GM18520 (cell line): ENCODE measurements around the gene CCNY.
"Not testable (repeated sequence)": the region's sequence is repeated elsewhere in the genome, so short reads cannot be mapped to it uniquely, and the experiment has no call there.

ENCODE experiments used
- ATAC-seq: cut with Tn5 transposase; IDR thresholded peaks from one replicate; pipeline ENCODE4 v1.9.1; 2021; ENCODE audit not compliant: unreplicated experiment

CCNY gene

DNA sequence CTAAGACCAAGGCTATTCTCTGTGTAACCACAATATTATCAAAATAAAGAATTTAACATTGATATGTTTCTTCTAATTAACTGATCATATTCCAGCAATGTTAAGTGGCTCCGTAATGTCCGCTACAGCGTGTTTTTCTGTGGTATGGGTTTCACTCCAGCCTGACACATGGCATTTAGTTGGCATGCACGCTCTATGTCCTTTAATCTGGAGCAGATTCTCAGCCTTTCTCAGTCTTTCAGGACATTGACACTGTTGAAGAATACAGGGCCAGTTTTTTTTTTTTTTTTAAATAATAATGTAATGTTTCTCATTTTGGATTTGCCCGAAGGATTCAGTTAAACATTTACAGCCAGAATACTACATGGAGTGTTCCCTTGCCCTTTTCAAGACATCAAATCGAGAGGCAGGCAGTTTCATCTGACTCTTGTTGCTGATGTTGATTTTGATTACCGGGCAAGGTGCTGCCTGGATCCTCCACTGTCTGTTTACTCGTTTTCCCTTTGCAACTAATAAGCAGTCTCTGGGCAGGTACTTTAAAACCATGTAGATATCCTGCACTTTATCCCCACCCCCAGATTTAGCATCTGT lies 171.3 kb downstream of the CCNY start:
- ATAC-seq = no peak

DNA sequence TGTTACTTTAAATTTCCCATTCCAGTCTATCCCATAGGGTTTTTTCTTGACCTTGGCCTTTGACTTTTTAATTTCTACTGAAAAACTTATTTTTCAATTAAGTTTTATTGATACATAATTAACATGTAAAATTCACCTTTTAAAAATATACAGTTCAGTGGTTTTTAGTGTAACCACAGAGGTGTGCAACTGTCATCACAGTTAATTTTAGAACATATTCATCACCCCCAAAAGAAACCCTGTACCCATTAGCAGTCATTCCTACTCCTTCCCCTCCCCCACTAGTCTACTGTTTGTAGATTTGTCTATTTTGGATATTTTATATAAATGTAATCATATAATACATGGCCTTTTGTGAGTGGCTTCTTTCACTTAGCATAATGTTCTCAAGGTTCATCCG lies 172.3 kb downstream of the CCNY start:
- no peak for ATAC-seq

DNA sequence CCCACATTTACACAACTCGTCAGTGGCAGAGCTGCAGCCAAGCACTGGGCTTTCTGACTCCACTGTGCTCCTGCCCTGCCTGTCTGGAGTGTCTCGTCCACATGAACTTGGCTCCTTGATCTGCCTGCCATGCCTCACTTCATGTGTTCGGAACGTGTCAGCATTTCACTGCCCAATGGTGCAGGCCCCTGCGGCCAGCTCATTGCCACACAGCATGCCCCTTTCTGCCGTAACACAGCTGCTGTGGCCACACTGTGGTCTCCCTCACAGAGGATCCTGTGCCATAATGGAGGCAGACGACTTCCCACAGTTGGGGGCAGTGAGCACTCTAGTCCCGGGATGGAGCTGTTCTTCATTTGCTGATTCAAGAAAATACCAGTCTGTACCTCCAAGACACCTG lies 174.6 kb downstream of the CCNY start:
- no peak for ATAC-seq

DNA sequence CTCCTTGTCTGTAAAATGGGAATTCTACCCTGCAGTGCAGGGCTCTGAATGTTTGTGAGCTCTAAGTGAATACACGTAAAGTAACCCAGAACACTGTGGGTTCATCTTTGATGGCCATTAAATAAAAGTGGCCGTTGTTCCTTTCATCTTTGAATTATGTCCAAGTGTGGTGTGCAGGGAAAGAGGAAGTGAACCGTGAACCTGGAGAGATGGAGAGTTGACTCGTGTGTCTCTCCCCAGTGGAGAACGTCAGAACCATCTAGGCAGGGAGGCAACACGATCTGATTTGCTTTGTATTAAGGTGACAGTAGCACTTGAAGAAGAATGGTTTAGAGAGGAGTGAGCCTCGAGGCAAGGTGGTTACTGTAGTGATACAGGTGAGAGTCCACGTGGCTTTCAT lies 175.3 kb downstream of the CCNY start:
- no peak for ATAC-seq

DNA sequence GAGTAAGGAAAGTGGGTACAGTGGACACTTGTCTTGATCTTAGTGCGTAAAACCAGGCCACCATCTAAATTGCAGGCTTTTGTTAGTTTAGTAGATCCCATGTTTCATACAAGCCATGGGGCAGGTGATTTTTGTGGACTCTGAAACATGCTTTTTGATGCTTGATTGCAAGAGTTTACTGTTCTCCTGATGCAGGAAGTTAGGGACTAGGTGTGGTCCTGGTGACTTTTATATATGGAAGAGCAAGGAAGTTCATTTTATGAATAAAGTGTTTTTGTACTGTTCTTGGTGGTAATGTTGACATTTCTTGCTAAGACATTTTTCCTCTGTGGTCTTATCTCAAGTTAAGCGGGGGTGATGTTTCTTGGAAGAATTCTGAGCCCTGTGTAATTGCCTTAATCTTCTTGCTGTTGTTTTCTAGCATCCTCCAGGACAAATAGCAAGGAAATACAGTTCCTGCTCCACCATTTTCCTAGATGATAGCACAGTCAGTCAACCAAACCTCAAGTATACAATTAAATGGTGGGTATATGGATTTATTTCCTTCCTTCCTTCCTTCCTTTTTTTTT lies 179.9 kb downstream of the CCNY start:
- ATAC-seq = no peak

DNA sequence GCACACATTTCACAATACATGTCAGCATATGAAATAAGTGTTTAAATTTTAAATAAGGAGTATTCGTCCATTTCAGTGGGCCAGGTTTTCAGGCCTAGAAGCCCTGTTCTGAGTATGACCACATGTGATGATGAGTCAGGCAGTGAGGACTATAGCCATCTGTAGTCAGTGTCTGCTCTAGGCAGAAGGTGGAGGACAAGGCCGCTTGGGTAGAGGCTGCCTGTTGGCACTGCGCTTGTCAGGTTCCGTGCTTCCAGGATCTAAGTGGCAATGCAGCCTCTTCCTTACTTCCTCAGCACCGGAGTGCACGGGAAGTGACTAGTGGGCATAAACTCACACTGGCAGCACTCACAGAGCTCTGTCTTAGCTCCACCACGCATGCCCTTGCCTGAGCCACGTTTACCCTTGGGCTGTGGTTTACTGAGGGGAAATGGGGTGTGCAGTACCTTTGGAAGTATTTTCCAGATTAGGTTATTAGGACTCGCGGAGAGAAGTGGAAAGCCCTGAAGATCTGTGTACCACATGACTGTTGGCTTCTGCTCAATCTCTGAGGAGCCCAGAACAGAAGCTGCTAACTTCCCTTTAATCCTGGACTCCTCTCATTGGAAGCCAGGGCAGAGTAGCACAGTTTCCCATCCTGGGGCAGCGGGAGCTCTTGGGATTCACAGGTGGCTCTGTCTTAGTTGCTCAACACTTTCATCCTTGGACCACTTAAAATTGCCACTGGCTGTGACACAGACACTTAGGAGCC lies 181.3 kb downstream of the CCNY start:
- no peak for ATAC-seq

DNA sequence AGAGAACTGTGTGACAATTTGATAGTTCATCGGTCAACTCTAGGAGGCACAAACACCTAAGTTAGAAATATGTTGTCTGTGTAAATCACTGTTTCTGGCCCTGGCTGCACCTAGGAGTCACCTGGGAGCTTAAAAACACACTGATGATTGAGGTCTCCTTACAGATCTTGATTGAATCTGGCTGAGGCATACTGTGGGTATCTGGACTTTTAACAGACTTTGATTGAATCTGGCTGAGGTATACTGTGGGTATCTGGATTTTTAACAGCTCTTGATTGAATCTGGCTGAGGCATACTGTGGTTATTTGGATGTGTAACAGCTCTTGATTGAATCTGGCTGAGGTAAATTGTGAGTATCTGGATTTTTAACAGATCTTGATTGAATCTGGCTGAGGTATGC lies 181.9 kb downstream of the CCNY start:
- ATAC-seq = not testable (repeated sequence)

DNA sequence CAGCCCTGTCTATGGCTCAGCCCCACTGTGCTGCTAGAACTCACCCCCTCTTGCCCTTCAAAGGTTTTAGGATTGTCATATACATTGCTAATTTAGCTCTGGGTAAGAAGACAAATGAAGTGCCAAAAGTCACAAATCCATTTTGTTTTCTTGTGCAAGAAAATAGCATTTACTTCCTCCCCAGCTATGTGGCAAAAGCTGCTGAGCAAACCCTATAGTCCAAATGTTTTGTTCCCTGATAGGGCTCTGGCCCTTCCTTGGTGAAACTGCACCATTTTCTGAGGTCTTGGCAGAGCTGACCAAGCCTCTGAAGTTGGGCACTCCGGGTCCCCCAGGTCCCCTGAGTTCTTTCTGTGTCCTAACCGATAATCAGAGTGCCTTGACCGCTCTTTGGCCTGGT lies 184.7 kb downstream of the CCNY start:
- no peak for ATAC-seq

DNA sequence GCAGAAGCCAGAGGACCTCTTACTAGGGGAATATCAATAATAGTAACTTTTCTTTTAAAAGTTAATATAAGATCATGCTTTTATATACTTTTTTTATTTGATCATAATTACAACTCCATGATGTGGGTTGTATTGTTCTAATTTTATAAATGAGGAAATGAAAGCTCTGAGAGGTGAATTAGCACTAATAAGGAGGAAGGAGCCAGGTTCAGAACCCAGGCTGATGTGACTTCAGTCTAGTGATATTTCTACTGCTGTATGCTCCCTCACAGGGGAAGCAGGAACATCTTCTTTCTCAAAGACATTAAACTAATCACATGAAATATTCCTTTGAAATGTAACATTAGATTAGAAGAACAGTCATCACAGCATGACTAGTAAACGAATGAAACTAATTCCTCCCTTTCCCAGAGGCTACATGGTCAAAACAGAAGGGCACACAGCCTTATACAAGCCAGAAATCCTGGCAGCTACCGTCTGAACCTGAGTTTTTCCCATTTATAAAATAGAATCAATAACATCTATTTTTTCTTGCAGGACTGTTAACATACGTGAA lies 187.4 kb downstream of the CCNY start:
- ATAC-seq = no peak

DNA sequence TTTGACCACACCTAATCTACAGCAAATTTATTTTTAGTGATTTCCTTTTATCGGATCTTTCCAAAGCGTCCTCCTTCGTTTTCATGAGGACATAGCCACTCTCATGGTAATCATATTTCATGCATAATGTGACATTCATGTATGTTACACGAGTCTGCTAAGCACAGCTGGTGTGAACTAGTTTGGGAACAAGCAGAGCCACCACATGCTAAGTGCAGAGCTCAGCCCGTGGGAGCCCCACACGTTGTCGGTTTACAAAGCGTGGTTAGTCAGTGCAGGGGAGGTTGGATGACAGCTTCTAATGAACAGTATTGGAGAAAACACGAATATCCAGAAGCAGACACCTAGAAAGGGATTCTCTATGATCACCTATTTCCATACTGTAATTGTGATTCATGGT lies 190.4 kb downstream of the CCNY start:
- ATAC-seq = no peak

DNA sequence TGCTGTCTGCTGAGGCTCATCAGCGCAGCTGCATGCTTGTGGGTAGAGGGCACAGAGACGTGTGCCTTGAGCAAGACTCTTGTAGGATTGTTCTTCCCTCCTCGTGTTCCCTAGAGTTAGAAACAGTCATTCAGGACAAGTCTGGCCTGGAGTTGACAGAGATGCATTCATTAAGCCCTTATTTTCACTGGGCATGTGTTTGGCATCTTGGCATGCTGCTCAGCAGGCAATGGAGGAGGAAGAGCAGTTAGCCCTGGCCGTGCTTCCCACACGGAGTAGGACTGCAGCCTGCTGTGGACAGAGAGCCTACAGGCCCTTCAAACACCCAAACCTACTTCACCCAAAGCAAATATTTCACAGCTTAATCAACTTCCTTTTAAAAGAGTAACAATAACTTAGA lies 195.8 kb downstream of the CCNY start:
- no peak for ATAC-seq

DNA sequence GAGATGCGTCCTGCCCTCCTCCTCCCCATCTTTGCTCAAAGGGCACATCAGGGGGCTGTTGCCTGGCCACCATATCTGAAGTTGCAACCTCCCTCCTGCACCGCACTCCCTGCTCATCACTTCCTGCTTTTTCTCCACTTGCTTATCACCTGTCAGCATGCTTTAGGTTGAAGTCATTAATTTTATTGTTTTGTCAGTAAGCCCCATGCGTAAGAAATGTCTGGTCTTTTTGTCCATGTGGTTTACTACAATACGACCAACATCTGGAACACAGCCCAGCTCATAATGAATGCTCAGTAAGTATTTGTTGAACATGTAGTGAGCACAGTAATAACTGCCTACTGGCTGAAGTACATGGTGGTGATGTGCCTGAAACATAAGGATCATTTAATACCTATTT lies 197.3 kb downstream of the CCNY start:
- no peak for ATAC-seq

DNA sequence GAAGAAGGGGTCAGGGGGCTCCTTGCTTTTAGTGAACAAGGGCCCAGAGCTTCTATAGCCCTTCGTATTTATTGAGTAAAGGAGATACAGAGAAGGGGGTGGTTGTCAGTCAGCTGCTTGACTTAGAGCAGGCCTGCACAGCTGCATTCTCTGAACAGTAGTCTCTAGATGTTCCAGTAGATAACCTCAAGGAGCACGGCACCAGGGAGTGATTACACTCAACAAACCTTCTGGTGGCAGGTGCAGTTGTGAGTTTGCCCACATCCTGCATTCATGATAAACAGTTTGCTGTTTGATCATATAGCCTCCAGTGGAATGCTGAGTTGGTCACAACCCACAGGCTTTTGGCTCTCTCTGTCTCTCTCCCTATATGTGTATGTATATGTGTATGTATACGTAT lies 198.8 kb downstream of the CCNY start:
- ATAC-seq = no peak

DNA sequence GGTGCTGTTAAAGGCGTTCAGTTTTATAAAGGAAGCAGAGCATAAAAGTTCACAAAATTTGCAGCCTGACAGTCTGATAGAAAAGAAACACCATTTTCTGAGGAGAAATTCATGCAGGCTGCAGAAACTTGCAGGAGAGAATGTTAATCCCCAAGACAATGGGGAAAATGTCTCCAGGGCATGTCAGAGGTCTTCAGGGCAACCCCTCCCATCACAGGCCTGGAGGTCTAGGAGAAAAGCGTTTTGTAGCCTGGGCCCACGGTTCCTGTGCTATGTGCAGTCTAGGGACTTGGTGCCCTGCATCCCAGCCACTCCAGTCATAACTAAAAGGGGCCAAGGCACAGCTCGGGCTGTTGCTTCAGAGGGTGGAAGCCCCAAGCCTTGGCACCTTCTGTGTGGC lies 200.5 kb downstream of the CCNY start:
- ATAC-seq = no peak

DNA sequence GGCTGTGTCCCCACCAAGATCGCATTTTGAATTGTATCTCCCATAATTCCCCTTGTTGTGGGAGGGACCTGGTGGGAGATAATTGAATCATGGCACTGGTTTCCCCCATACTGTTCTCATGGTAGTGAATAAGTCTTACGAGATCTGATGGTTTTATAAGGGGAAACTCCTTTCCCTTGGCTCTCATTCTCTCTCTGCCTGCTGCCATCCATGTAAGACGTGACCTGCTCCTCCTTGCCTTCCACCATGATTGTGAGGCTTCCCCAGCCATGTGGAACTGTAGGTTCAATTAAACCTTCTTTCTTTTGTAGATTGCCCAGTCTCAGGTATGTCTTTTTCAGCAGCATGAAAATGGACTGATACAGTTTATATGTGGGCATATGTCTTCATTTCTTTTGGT lies 201.6 kb downstream of the CCNY start:
- ATAC-seq = not testable (repeated sequence)

DNA sequence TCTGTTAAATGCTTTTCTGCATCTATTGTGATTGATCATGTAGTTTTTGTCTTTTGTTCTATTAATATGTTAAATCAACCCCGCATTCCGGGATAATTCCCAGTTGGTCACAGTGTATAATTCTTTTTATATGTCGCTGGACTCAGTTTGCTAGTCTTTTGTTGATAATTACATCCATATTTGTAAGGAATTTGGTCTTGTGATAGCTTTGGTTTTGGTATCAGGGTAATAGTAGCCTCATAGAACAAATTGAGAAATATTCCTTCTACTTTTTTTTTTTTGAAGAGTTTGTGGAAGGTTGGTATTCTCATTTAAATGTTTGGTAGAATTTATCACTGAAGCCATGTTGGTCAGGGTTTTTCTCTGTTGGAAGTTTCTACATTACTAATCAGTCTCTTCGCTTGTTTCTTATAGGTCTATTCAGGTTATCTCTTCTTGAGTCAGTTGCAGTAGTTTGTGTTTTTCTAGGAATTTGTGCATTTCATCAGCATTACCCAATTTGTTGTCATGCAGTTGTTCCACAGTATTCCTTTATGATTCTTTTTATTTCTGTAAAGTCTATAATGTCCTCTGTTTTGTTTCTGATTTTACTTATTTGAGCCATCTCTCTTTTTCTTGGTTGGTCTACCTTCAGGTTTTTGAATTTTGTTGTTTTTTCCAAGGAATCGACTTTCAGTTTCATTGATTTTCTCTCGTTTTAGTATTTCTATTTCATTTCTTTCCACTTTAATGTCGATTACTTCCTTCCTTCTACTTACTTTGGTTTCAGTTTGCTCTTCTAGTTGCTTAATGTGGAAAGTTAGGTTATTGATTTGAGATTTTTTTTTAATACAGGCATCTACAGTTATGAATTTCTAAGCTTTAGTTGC lies 204.2 kb downstream of the CCNY start:
- no peak for ATAC-seq

DNA sequence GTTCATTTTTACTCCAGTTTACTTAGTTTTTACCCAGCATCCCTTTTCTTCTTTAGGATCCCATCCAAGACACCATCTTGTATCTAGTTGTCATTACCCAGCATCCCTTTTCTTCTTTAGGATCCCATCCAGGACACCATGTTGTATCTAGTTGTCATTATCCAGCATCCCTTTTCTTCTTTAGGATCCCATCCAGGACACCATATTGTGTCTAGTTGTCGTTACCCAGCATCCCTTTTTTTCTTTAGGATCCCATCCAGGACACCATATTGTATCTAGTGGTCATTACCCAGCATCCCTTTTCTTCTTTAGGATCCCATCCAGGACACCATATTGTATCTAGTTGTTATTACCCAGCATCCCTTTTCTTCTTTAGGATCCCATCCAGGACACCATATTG lies 205.4 kb downstream of the CCNY start:
- ATAC-seq = no peak

DNA sequence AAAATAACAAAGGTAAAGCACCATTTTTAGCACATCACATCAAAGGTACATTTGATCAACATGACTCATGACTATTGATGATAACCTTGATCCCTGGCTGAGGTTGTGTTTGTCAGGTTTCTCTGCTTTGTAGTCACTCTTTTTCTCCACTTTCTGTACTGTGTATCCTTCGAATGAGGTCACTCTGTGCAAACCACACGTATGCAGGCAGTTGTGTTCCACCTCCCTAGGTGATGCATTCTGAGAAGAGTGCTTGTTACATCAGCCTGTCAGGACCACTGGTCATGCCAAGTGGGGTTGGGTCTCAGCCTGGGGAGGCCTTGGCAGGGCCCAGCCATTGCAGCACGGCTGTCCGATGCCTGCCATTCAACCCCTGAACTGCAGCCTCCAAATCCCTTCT lies 206.0 kb downstream of the CCNY start:
- ATAC-seq = no peak

DNA sequence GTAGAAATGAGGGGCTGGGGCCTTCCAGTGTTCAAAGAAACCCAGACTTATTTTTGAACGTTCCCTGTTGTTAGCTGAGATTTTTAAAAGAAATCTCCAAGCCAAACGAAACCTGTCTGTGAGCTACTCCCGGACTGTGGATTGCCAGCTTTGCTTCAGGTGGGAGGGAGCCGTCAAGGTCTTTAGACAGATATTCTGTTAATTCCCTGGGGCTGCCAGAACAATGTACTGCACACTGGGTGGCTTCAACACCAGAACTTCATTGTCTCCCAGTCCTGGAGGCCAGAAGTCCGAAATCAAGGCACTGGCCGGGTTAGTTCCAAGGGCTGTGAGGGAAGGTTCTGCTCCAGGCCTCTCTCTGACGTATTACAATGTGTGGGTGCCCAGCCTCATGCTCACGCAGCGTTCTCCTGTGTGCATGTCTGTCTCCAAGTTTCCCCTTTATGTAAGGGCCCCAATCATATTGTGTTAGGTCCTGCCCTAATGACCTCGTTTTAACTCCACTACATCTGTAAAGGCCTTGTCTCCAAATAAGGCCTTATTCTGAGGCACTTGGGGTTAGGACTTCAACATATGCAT lies 208.9 kb downstream of the CCNY start:
- no peak for ATAC-seq

DNA sequence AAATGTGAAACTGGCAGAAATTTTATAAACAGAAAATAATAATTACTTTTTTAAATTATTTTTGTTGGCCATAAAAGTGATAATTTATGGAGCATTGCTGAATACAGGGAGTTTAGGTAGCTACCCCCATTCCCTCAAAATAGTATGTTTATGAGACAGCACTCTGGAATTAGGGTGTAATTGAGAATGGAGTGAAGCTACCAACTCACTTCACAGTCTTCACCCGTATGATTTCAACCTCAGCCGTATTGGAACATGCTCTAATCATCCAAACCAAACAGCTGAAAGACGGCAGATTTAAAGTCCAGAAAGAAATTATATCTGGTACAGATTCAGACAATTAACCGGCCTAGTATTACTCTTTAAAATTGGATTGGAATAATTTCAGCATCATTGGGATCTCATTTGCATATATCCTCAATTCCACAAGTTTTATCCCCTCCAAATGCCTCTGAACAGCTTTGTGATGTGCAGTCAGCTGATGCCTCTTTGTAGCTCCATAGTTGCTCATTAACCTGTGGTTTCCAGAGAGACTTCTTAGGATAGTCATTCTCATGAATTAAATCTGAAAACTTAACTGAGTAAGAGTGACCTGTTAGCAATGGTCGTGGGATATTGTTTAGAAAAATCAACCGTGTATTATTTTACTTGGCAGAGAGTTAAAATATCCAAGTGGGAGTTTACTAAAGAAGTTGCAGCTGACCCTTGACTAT lies 209.7 kb downstream of the CCNY start:
- no peak for ATAC-seq
